Measurements from ENCODE around the gene ZFP30. TPM values are rescaled to one million over a fixed set of nuclear protein-coding genes. Genes with fewer than 3 reads are reported as not detected.

The ZFP30 gene
- total and polyA plus RNA-seq, 2 of the 13 experiments (the other 11 are each of a cell fraction or from before 2014, with no cell fraction given), result 3.4 to 19.2 TPM

GRCh38 chr19:37655301-37655688 is at the start of gene ZFP30 (continued):
- TF ChIP-seq ZNF512B (CRISPR knock-in tag; IDR thresholded peaks at IDR 0.05; ENCODE audit: borderline replicate concordance) (no peak), ZBTB39 (CRISPR knock-in tag; IDR thresholded peaks at IDR 0.05) (0 out of 2 replicates have a peak, but pooled peaks have one; percentile 54), ATAD3A (CRISPR knock-in tag; IDR thresholded peaks at IDR 0.05) (no peak), ZNF121 (CRISPR knock-in tag; IDR thresholded peaks at IDR 0.05) (no peak; the same call in 1 of the 2 replicates), ZZZ3 (CRISPR knock-in tag; IDR thresholded peaks at IDR 0.05; ENCODE audit: borderline replicate concordance) (no peak), MTA1 (CRISPR knock-in tag; IDR thresholded peaks at IDR 0.05; ENCODE audit: borderline replicate concordance) (no peak; the same call in 1 of the 2 replicates), BORCS8-MEF2B (CRISPR knock-in tag; IDR thresholded peaks at IDR 0.05) (no peak; the same call in 1 of the 2 replicates), ZNF710 (CRISPR knock-in tag; IDR thresholded peaks at IDR 0.05; ENCODE audit: borderline replicate concordance) (peak; percentile 6; the same call in 1 of the 2 replicates), ZNF441 (CRISPR knock-in tag; IDR thresholded peaks at IDR 0.05; ENCODE audit: borderline replicate concordance) (peak; percentile 82; the same call in 1 of the 2 replicates), ZHX2 (IDR thresholded peaks at IDR 0.05; ENCODE audit: low read depth) (no peak), ZHX2 (CRISPR knock-in tag; IDR thresholded peaks at IDR 0.05; ENCODE audit: borderline replicate concordance) (no peak), ZNF607 (CRISPR knock-in tag; IDR thresholded peaks at IDR 0.05; ENCODE audit: borderline replicate concordance) (peak; percentile 42), ZNF709 (CRISPR knock-in tag; IDR thresholded peaks at IDR 0.05) (no peak), ZNF780A (CRISPR knock-in tag; IDR thresholded peaks at IDR 0.05) (0 out of 2 replicates have a peak, but pooled peaks have one; percentile 31), IRX3 (CRISPR knock-in tag; IDR thresholded peaks at IDR 0.05; ENCODE audit: borderline replicate concordance, low read depth) (no peak), REPIN1 (CRISPR knock-in tag; IDR thresholded peaks at IDR 0.05; ENCODE audit: borderline replicate concordance, low read depth) (0 out of 2 replicates have a peak, but pooled peaks have one; percentile 15)
